HL-60 (cell line): Measurements from ENCODE around the gene ABO.
"Not testable (repeated sequence)": the region's sequence is repeated elsewhere in the genome, so short reads cannot be mapped to it uniquely, and the experiment has no call there.

Experiments
- DNase-seq, 2 experiments: peaks; one replicate each; pipeline ENCODE4 v3.0.0-alpha.2; 2010 to 2020; ENCODE audit warnings: low read depth in 1 of 2, low spot score in 1 of 2
- H3K27ac ChIP-seq: fragments of 250-450 bp; sonication (Bioruptor Pico); replicated peaks from 2 replicates; pipeline ENCODE4 v1.5.1; 2020; ENCODE audit warnings: mild to moderate bottlenecking, moderate library complexity
- H3K27me3 ChIP-seq: fragments of 250-450 bp; sonication (Bioruptor Pico); 2 replicates; pipeline ENCODE4 v1.5.1; 2021; ENCODE audit warnings: mild to moderate bottlenecking, moderate library complexity; ENCODE audit not compliant: insufficient read depth, poor library complexity, severe bottlenecking
- H3K4me3 ChIP-seq: replicated peaks from 2 replicates; pipeline ENCODE4 v1.5.1; 2011; ENCODE audit warnings: mild to moderate bottlenecking, control low read depth, low read length; ENCODE audit not compliant: insufficient read depth
- GABPA ChIP-seq: IDR thresholded peaks from 2 replicates; pipeline ENCODE4 v1.6.1; 2012; ENCODE audit warnings: low read depth
- POLR2AphosphoS5 ChIP-seq: IDR thresholded peaks from 2 replicates; pipeline ENCODE4 v1.6.1; 2012; ENCODE audit warnings: low read depth
- SPI1 ChIP-seq: IDR thresholded peaks from 2 replicates; pipeline ENCODE4 v1.6.1; 2012; ENCODE audit warnings: low read depth, mild to moderate bottlenecking, borderline replicate concordance
- TF ChIP-seq, protein P1 (sequence below): IDR thresholded peaks from one replicate; pipeline ENCODE4 v1.5.1; 2011; ENCODE audit warnings: low read length, control low read depth, inconsistent platforms; ENCODE audit not compliant: insufficient read depth
- TF ChIP-seq, protein P2 (sequence below): IDR thresholded peaks from 2 replicates; pipeline ENCODE4 v1.6.1; 2012; ENCODE audit warnings: low read depth; ENCODE audit not compliant: insufficient replicate concordance

ABO gene

DNA sequence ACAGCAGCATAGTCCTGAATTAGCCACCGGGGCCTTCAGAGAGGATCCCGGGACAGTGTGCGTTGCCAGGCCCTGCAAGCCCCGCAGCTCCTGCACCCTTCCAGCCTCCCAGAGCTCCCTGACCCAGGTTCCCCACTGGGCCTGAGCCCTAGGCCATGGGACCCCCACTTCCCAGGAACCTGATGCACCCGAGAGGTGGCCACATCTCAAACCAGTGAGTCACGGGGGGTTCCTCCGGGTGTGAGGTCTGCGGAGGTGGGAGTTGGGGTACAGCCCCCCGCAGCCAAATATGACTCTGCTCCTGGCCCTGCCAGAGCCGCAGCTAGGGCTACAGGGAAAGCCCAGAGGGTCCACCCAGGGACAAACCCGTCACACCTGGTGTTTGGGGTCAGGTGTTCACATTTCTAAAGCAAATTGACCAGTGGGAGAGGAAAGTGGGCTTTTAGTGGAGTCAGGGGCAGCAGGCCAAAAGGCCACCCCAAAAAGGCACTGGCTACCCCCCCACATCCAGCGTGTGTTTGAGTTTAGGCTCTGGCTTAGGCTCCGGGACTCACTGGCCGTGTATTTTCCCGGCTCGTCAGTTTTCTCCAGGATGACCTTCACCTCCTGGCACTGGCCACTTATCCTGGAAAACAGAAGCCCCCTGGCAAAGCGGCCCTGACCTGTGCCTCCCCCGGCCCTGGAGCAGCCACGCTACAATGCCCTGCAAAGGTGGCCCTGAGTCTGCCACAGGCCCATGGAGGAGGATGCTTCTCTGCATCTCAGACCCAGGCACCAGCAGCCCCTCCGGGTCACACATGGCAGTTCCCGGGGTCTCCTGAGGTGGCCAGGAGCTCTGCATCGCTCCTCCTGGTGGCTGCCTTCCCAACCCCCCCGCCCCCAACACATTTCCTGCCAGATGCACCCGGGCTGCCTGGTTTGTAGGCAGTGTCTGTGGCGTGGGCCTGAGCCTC, 48.5 kb downstream of the ABO start:
- TF ChIP-seq, protein P1, sequence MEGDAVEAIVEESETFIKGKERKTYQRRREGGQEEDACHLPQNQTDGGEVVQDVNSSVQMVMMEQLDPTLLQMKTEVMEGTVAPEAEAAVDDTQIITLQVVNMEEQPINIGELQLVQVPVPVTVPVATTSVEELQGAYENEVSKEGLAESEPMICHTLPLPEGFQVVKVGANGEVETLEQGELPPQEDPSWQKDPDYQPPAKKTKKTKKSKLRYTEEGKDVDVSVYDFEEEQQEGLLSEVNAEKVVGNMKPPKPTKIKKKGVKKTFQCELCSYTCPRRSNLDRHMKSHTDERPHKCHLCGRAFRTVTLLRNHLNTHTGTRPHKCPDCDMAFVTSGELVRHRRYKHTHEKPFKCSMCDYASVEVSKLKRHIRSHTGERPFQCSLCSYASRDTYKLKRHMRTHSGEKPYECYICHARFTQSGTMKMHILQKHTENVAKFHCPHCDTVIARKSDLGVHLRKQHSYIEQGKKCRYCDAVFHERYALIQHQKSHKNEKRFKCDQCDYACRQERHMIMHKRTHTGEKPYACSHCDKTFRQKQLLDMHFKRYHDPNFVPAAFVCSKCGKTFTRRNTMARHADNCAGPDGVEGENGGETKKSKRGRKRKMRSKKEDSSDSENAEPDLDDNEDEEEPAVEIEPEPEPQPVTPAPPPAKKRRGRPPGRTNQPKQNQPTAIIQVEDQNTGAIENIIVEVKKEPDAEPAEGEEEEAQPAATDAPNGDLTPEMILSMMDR: no peak
- TF ChIP-seq, protein P2, sequence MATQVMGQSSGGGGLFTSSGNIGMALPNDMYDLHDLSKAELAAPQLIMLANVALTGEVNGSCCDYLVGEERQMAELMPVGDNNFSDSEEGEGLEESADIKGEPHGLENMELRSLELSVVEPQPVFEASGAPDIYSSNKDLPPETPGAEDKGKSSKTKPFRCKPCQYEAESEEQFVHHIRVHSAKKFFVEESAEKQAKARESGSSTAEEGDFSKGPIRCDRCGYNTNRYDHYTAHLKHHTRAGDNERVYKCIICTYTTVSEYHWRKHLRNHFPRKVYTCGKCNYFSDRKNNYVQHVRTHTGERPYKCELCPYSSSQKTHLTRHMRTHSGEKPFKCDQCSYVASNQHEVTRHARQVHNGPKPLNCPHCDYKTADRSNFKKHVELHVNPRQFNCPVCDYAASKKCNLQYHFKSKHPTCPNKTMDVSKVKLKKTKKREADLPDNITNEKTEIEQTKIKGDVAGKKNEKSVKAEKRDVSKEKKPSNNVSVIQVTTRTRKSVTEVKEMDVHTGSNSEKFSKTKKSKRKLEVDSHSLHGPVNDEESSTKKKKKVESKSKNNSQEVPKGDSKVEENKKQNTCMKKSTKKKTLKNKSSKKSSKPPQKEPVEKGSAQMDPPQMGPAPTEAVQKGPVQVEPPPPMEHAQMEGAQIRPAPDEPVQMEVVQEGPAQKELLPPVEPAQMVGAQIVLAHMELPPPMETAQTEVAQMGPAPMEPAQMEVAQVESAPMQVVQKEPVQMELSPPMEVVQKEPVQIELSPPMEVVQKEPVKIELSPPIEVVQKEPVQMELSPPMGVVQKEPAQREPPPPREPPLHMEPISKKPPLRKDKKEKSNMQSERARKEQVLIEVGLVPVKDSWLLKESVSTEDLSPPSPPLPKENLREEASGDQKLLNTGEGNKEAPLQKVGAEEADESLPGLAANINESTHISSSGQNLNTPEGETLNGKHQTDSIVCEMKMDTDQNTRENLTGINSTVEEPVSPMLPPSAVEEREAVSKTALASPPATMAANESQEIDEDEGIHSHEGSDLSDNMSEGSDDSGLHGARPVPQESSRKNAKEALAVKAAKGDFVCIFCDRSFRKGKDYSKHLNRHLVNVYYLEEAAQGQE: no peak
- Histone ChIP-seq H3K27ac (no peak overlapping the region), H3K4me3 (no peak overlapping the region), H3K27me3 (no peaks in the 10 kb centered on the region)
- no peak for DNase-seq

DNA sequence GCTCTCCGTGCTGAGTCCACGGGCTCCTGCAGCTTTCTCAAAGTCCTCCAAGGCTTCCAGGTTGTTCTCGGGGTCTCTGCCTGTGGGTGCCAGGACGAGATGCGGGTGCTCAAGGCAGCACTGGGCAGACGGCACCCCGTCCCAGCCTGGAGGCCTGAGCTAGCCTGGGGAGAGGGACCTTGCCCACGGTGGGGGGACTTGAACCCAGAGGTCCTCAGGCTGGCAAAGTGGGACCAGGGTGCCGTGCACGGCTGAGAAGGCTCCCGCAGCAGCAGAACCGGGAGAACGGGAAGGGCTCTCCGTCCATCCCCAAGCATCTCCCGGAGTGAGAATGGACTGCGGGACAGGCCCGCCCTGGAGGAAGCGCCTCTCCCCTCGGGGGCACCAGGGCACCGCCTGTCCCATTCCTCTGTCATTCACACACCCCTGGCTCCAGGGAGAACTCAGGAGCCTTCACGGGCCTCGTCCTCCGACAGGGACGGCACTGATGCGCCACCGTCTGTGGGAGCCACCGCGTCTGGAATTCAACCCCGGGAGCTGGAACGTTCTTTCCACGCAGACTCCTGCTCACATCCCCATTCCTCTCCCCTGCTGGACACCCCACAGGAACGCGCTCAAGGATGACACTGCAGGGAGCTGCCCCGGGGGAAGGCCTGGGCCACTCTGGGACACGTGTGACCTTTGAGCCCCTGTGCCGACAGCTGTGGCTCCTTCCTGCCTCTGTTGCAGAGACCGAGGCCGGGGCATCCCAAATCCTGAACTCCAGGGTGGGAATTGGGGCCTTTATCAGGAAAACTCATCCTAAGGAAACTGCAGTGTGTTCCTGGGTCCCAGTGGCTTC, 49.6 kb downstream of the ABO start:
- TF ChIP-seq SPI1: no peak
- TF ChIP-seq, protein P1: no peak
- no peak for TF ChIP-seq POLR2AphosphoS5
- no peak for TF ChIP-seq GABPA
- TF ChIP-seq, protein P2: no peak
- H3K27ac ChIP-seq: no peak overlapping the region
- H3K4me3 ChIP-seq: no peak overlapping the region
- DNase-seq: no peak
- no peaks in the 10 kb centered on the region for H3K27me3 ChIP-seq

DNA sequence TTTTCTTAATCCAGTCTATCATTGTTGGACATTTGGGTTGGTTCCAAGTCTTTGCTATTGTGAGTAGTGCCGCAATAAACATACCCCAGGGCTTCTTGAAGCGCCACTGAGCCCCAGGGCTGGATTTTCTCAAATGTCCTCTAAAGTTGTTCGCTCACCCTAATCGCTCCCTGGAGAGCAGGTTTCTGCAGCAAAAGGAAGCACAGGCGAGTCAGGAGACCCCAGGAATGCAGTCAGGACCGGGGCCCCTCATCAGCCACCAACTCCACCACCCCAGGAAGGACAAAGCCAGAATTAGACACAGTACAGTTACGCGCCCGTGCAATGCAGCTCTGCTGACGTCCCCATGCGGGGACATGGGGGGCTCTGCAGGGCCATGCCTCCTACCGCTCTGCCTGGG, 50.2 kb downstream of the ABO start:
- no peaks in the 10 kb centered on the region for H3K27me3 ChIP-seq
- H3K27ac ChIP-seq: no peak overlapping the region
- no peak overlapping the region for H3K4me3 ChIP-seq
- no peak for DNase-seq
- TF ChIP-seq GABPA: no peak
- no peak for TF ChIP-seq SPI1
- TF ChIP-seq, protein P1: no peak
- TF ChIP-seq, protein P2: no peak
- TF ChIP-seq POLR2AphosphoS5: no peak

DNA sequence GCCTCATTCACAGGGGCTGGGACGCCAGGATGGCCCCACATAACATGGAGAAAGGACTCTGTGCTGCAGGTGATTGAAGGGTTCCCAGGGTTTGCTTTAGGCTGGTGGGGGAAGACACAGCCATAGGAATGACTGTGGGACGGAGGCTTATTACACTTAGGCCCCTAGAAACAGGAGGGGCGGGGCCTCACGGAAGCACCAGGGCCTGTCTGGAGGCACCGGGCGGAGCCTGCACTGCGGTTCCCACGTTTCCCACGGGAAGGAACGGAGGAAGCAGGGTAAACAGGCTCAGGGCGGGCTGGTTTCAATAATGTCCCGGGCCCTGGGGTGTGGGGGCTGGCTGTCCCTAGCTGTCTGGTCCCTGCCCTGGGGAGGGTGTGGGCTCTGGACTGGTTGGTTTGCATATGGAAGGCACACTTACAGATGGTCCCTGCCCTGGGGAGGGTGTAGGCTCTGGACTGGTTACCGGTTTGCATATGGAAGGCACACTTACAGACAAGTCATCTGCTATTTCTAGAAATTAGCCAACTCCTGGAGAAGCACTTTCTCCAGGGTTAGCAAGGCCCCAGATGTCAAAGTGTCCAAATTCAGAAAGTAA, 51.7 kb downstream of the ABO start:
- H3K4me3 ChIP-seq, H3K27me3 ChIP-seq, DNase-seq, H3K27ac ChIP-seq: not testable (repeated sequence)

DNA sequence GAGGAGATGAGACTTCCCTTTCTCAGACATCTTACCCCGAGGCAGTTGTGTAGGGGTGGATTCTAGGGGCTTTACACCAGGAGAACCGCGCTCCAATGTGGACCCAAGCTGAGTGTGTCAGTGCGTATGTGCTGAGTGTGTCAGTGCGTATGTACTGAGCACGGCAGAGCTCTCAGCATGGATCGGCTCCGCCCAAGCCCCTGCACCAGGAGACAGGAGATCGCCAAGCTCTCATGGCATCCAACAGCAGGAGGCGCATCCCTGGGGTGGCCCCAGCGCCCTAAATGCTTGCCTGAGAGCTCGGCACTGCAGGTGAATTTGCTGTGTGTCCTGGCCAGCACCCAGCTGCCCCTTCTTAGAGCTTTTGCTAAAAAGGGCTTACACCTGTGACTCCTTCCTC, 53.0 kb downstream of the ABO start:
- DNase-seq, H3K27ac ChIP-seq, H3K4me3 ChIP-seq, H3K27me3 ChIP-seq: not testable (repeated sequence)
